Keratinocyte (primary cell): ENCODE measurements around the gene STIM1.

Source experiments
- CTCF ChIP-seq, 3 experiments: IDR thresholded peaks in 1 of 3; conservative IDR thresholded peaks in 1 of 3; optimal IDR thresholded peaks in 1 of 3; 2 replicates in 2 of 3; 3 replicates in 1 of 3; pipeline versions ENCODE3 to v1.5.1; 2011; ENCODE audit warnings: low read length in 3 of 3, mild to moderate bottlenecking in 3 of 3, moderate library complexity in 2 of 3, control low read depth in 1 of 3, inconsistent platforms in 1 of 3; ENCODE audit not compliant: insufficient read depth in 2 of 3; ENCODE audit errors: extremely low read depth in 1 of 3
- EZH2 ChIP-seq: IDR thresholded peaks from one replicate; pipeline ENCODE4 v1.6.1; 2012; ENCODE audit warnings: inconsistent platforms, mild to moderate bottlenecking, low read length, moderate library complexity

DNA sequence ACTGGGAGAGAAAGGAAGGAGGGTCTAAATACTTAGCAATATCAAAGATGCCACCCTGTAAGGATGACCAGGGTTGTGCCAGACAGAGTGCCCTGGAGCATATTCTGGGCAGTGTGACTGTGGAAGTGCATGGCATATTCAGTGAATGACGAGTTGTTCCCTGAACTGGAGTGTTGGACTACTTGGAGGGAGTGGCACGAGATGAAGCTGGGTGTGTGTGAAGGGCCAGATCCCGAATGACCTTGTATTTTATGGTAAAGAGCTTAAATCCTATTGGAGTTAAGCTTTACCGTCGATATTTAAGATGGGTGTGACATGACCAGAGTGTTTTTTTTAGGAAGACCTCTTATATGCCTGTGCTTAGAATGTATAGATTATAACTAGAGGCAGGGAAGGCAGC, 48.8 kb downstream of the STIM1 start:
- TF ChIP-seq CTCF (optimal IDR thresholded peaks at IDR 0.05 in 1 of 3, IDR thresholded peaks at IDR 0.05 in 1 of 3, conservative IDR thresholded peaks at IDR 0.05 in 1 of 3; ENCODE audit: extremely low read depth in 1 of 3, insufficient read depth in 2 of 3, low read length in 3 of 3) (no peak), EZH2 (no peak)
